ENCODE results near the gene EFNA3.

Gene EFNA3

DNA sequence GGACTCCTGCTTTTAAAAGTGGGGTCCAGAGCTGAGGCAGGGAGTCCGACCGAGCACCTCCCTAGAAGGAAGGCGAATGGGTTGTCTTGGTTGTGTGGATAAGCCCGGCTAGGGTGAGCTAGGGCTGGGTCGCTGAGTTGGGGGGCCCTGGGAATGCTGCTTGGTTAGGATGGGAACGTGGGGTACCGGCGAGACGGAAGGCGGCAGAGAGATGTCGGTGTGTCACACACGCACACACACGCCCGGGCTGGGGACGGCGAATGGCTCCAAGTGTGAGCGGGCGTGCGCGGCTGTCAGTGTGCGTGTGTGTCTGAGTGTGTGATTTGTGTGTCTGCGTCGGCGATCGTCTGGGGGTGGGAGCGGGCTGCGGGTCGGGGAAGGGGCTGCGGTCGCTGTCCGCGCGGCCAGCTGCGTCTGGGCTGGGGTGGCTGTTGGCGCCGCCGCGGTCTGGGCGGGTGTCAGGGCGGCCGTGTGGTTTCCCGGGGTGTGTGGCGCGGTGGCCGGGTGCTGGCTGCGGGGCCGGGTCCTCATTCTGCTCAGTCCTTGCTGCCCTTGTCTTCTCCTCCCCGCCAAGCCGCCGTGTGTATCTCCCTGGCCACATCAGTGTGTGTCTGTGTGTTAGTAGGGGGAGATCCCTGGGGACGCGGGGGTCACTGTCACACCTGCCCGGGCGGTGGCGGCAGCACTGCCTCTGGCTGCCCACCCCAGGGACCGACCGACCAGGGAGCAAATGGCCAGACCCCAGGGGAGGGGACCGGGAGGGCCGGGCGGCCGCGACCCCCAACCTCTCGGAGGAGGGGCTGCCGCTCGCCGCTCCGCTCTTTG lies 1.1 kb downstream of the EFNA3 start (continued):
- TF ChIP-seq, protein P1, sequence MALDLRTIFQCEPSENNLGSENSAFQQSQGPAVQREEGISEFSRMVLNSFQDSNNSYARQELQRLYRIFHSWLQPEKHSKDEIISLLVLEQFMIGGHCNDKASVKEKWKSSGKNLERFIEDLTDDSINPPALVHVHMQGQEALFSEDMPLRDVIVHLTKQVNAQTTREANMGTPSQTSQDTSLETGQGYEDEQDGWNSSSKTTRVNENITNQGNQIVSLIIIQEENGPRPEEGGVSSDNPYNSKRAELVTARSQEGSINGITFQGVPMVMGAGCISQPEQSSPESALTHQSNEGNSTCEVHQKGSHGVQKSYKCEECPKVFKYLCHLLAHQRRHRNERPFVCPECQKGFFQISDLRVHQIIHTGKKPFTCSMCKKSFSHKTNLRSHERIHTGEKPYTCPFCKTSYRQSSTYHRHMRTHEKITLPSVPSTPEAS (tag by site-specific recombination; IDR thresholded peaks at IDR 0.05): no peak; the same call in 1 of the 2 replicates
- no peak for TF ChIP-seq ZNF292 (tag by site-specific recombination; IDR thresholded peaks at IDR 0.05; ENCODE audit: borderline replicate concordance, low read depth)
- no peak for TF ChIP-seq ZNF132 (tag by site-specific recombination; IDR thresholded peaks at IDR 0.05; ENCODE audit: borderline replicate concordance)
- TF ChIP-seq GFI1B (tag by site-specific recombination; IDR thresholded peaks at IDR 0.05): no peak
- TF ChIP-seq HOXD13 (CRISPR knock-in tag; IDR thresholded peaks at IDR 0.05; ENCODE audit: borderline replicate concordance): no peak
- no peak for TF ChIP-seq YY2 (tag by site-specific recombination; IDR thresholded peaks at IDR 0.05)
- TF ChIP-seq ZFHX2 (tag by site-specific recombination; conservative IDR thresholded peaks at IDR 0.05): peak; percentile 98
- TF ChIP-seq ZSCAN30 (tag by site-specific recombination; IDR thresholded peaks at IDR 0.05): no peak
- no peak for TF ChIP-seq SCRT2 (tag by site-specific recombination; IDR thresholded peaks at IDR 0.05)
- TF ChIP-seq ZSCAN16 (tag by site-specific recombination; IDR thresholded peaks at IDR 0.05): no peak; the same call in 1 of the 2 replicates
- no peak for TF ChIP-seq ZNF624 (tag by site-specific recombination; IDR thresholded peaks at IDR 0.05)
- peak; percentile 32; the same call in 1 of the 2 replicates for TF ChIP-seq ZNF561 (tag by site-specific recombination; IDR thresholded peaks at IDR 0.05; ENCODE audit: borderline replicate concordance)
- TF ChIP-seq, protein P2, sequence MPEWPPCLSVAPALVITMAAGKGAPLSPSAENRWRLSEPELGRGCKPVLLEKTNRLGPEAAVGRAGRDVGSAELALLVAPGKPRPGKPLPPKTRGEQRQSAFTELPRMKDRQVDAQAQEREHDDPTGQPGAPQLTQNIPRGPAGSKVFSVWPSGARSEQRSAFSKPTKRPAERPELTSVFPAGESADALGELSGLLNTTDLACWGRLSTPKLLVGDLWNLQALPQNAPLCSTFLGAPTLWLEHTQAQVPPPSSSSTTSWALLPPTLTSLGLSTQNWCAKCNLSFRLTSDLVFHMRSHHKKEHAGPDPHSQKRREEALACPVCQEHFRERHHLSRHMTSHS (tag by site-specific recombination; IDR thresholded peaks at IDR 0.05): no peak
- no peak for TF ChIP-seq ZNF48 (tag by site-specific recombination; IDR thresholded peaks at IDR 0.05)
- TF ChIP-seq, protein P3, sequence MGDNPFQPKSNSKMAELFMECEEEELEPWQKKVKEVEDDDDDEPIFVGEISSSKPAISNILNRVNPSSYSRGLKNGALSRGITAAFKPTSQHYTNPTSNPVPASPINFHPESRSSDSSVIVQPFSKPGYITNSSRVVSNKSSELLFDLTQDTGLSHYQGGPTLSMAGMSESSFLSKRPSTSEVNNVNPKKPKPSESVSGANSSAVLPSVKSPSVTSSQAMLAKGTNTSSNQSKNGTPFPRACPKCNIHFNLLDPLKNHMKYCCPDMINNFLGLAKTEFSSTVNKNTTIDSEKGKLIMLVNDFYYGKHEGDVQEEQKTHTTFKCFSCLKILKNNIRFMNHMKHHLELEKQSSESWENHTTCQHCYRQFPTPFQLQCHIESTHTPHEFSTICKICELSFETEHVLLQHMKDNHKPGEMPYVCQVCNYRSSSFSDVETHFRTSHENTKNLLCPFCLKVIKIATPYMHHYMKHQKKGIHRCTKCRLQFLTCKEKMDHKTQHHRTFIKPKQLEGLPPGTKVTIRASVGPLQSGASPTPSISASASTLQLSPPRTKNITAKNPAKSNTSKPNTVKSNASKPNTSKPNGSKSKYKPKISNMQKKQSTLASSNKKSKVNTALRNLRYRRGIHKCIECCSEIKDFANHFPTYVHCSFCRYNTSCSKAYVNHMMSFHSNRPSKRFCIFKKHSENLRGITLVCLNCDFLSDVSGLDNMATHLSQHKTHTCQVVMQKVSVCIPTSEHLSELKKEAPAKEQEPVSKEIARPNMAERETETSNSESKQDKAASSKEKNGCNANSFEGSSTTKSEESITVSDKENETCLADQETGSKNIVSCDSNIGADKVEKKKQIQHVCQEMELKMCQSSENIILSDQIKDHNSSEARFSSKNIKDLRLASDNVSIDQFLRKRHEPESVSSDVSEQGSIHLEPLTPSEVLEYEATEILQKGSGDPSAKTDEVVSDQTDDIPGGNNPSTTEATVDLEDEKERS (tag by site-specific recombination; IDR thresholded peaks at IDR 0.05): no peak
- no peak for TF ChIP-seq ZNF623 (tag by site-specific recombination; IDR thresholded peaks at IDR 0.05)
- TF ChIP-seq ZBTB17 (tag by site-specific recombination; IDR thresholded peaks at IDR 0.05): peak; percentile 75; the same call in 1 of the 2 replicates
- no peak for TF ChIP-seq ZNF274 (IDR thresholded peaks at IDR 0.05; ENCODE audit: low read length)
- no peak for TF ChIP-seq ZNF274 (tag by site-specific recombination; IDR thresholded peaks at IDR 0.05; ENCODE audit: borderline replicate concordance)
- TF ChIP-seq, protein P4, sequence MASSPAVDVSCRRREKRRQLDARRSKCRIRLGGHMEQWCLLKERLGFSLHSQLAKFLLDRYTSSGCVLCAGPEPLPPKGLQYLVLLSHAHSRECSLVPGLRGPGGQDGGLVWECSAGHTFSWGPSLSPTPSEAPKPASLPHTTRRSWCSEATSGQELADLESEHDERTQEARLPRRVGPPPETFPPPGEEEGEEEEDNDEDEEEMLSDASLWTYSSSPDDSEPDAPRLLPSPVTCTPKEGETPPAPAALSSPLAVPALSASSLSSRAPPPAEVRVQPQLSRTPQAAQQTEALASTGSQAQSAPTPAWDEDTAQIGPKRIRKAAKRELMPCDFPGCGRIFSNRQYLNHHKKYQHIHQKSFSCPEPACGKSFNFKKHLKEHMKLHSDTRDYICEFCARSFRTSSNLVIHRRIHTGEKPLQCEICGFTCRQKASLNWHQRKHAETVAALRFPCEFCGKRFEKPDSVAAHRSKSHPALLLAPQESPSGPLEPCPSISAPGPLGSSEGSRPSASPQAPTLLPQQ (tag by site-specific recombination; IDR thresholded peaks at IDR 0.05): 0 out of 2 replicates have a peak, but pooled peaks have one; percentile 12
- no peak for TF ChIP-seq ZNF404 (tag by site-specific recombination; IDR thresholded peaks at IDR 0.05)
- TF ChIP-seq ZNF701 (tag by site-specific recombination; IDR thresholded peaks at IDR 0.05): no peak
- TF ChIP-seq ZNF239 (tag by site-specific recombination; IDR thresholded peaks at IDR 0.05): no peak
- no peak for TF ChIP-seq ZNF248 (tag by site-specific recombination; IDR thresholded peaks at IDR 0.05)
- no peak for TF ChIP-seq ZNF658 (tag by site-specific recombination; IDR thresholded peaks at IDR 0.05)
- TF ChIP-seq ZNF2 (tag by site-specific recombination; IDR thresholded peaks at IDR 0.05): no peak
- TF ChIP-seq SCRT1 (tag by site-specific recombination; IDR thresholded peaks at IDR 0.05; ENCODE audit: borderline replicate concordance): no peak
- no peak for TF ChIP-seq ZNF121 (tag by site-specific recombination; IDR thresholded peaks at IDR 0.05)
- TF ChIP-seq, protein P5, sequence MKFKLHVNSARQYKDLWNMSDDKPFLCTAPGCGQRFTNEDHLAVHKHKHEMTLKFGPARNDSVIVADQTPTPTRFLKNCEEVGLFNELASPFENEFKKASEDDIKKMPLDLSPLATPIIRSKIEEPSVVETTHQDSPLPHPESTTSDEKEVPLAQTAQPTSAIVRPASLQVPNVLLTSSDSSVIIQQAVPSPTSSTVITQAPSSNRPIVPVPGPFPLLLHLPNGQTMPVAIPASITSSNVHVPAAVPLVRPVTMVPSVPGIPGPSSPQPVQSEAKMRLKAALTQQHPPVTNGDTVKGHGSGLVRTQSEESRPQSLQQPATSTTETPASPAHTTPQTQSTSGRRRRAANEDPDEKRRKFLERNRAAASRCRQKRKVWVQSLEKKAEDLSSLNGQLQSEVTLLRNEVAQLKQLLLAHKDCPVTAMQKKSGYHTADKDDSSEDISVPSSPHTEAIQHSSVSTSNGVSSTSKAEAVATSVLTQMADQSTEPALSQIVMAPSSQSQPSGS (tag by site-specific recombination; IDR thresholded peaks at IDR 0.05; ENCODE audit: low read depth): no peak
- TF ChIP-seq ZNF843 (tag by site-specific recombination; IDR thresholded peaks at IDR 0.05): 0 out of 2 replicates have a peak, but pooled peaks have one; percentile 19
- TF ChIP-seq ZNF366 (tag by site-specific recombination; conservative IDR thresholded peaks at IDR 0.05): no peak
- no peak for TF ChIP-seq ZNF610 (tag by site-specific recombination; IDR thresholded peaks at IDR 0.05; ENCODE audit: borderline replicate concordance)
- no peak for TF ChIP-seq ZNF548 (tag by site-specific recombination; IDR thresholded peaks at IDR 0.05)
- TF ChIP-seq ZNF776 (tag by site-specific recombination; IDR thresholded peaks at IDR 0.05; ENCODE audit: borderline replicate concordance): no peak

All from HEK293 (cell line).